ENCODE measurements around the gene CDKN1B.

Gene CDKN1B

DNA sequence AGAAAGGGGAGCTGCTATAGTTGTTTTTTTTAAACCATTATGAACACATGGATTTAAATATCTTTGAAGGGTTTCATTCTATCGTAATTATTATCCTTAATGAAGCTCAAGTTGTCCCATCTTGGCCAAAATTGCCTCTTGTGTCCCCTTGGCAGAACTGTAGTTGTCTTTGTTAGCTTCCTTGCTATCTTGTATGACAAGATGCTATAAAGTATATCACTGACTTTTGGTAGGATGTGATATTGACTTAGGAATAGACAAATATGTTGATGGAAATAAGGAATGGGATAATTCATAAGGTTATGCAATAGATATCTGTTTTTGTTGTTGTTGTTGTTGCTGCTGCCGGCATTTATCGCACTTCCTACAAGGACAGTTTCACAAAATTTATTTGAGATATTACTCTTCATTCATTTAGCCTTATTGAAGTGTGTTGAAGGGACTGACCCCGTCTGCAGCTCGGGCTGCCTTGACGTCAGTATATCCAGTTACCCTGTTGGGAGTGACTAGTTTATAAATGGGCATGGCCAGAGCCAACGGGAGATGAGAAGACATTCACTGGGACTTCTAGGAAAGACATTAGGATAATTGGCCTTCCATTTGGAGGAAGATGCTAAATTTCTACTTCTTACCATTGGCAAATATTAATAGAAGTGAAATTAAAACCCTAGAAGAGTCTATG is 42.2 kb downstream of the CDKN1B start:
- no peak for DNase-seq (ENCODE audit: low read depth)

DNA sequence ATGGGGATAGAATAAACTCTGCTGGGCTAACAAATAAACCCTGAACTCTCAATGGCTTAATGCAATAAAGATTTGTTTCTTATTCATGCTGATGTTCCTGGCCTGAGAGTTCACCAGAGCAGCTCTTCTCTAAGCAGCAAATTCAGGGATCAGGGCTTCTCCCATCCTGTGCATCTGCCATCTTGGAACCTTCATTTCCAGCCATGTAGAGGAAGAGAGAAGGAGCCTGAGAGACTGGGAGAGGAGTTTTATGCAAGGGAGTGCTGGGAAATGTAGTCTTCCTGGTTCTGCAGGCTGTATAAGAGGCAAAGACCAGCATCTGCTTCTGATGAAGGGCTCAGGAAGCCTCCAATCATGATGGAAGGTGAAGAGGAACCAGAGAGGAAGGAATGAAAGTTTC is 47.7 kb downstream of the CDKN1B start:
- no peak for DNase-seq (ENCODE audit: low read depth)

DNA sequence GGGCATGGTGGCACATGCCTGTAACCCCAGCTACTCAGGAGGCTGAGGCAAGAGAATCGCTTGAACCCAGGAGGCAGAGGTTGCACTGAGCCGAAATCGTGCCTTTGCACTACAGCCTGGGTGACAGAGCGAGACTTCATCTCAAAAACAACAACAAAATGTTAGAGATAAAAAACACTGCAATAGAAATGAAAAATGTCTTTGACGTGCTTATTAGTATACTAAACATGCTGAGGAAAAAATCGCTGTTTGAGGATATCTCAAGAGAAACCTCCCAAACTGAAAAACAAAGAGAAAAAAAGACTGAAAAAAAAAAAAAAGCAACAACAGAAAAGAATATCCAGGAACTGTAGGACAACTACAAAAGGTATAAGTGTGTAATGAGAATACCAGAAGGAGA is 53.1 kb downstream of the CDKN1B start:
- no peak for DNase-seq (ENCODE audit: low read depth)

Measured in activated T-cell treated with anti-CD3 and anti-CD28 coated beads for 48 hours (primary cell).